Skin epidermis (tissue), 12 donors: ENCODE measurements around the gene POLR2F.
"Not testable (repeated sequence)": the region's sequence is repeated elsewhere in the genome, so short reads cannot be mapped to it uniquely, and the experiment has no call there.

Experiments used
- H3K27ac ChIP-seq, 21 experiments: fragments of 200-600 bp; sonication (generic) in 11 of 21; one replicate each; pipeline ENCODE4 v1.5.0; 2020; ENCODE audit warnings: mild to moderate bottlenecking in 3 of 21, inconsistent platforms in 2 of 21, moderate library complexity in 2 of 21
- H3K4me3 ChIP-seq, 7 experiments: fragments of 200-600 bp; sonication (generic) in 2 of 7; one replicate each; pipeline ENCODE4 v1.5.0; 2020; ENCODE audit warnings: inconsistent platforms in 2 of 7, mild to moderate bottlenecking in 2 of 7, moderate library complexity in 1 of 7

The POLR2F gene

GRCh38 chr22:37975153-37975552, 21.7 kb downstream of the POLR2F start:
- Histone ChIP-seq H3K27ac (no peak overlapping the region), H3K4me3 (no peak overlapping the region)

GRCh38 chr22:37976022-37976421, 22.5 kb downstream of the POLR2F start:
- not testable (repeated sequence) for H3K27ac ChIP-seq, H3K4me3 ChIP-seq

GRCh38 chr22:37976547-37976946, 23.0 kb downstream of the POLR2F start:
- Histone ChIP-seq H3K4me3 (no peak overlapping the region), H3K27ac (no peak overlapping the region)

GRCh38 chr22:37979782-37980181, 26.3 kb downstream of the POLR2F start:
- Histone ChIP-seq H3K4me3 (no peak overlapping the region), H3K27ac (peak overlapping the region in 2 of 21 experiments; percentile 19 to 41)

GRCh38 chr22:37981282-37982011, 27.9 kb downstream of the POLR2F start:
- Histone ChIP-seq H3K27ac (peak overlapping the region in 5 of 21 experiments; percentile 13 to 78 (median 32)), H3K4me3 (no peak overlapping the region)

GRCh38 chr22:37982151-37982785, 28.8 kb downstream of the POLR2F start:
- H3K4me3 ChIP-seq = no peak overlapping the region
- H3K27ac ChIP-seq = peak overlapping the region in 5 of 21 experiments; percentile 13 to 78 (median 32)

- H3K27ac ChIP-seq = peak overlapping the region in 7 of 21 experiments; percentile 26 to 78 (median 48)
- peak overlapping the region in 1 of 7 experiments; percentile 1 for H3K4me3 ChIP-seq
Observed at GRCh38 chr22:37982938-37983859, 29.7 kb downstream of the POLR2F start.

- Histone ChIP-seq H3K27ac (peak within 1 kb of the TSS in 7 of 21 experiments; percentile 26 to 78 (median 48)), H3K4me3 (peak within 1 kb of the TSS in 1 of 7 experiments; percentile 1)
Observed at GRCh38 chr22:37983860-37984791, 30.6 kb downstream of the POLR2F start, which contains the start of gene SOX10. TSS of gene SOX10 (minus strand) at chr22:37984555. CDS start at chr22:37983784, 771 bp downstream.

- no peak overlapping the region for H3K4me3 ChIP-seq
- H3K27ac ChIP-seq = peak overlapping the region in 2 of 21 experiments; percentile 9 to 32
Observed at GRCh38 chr22:37985050-37985585, 31.6 kb downstream of the POLR2F start.

GRCh38 chr22:37985751-37986281, 32.3 kb downstream of the POLR2F start:
- peak overlapping the region in 3 of 21 experiments; percentile 19 to 73 (median 27) for H3K27ac ChIP-seq
- no peak overlapping the region for H3K4me3 ChIP-seq

GRCh38 chr22:37986371-37986770, 32.9 kb downstream of the POLR2F start:
- H3K4me3 ChIP-seq = no peak overlapping the region
- peak overlapping the region in 2 of 21 experiments; percentile 19 to 73 for H3K27ac ChIP-seq

GRCh38 chr22:37989146-37990045, 35.9 kb downstream of the POLR2F start:
- Histone ChIP-seq H3K4me3 (no peak overlapping the region), H3K27ac (peak overlapping the region in 1 of 21 experiments; percentile 44)

GRCh38 chr22:37990301-37990700, 36.8 kb downstream of the POLR2F start:
- Histone ChIP-seq H3K4me3 (no peak overlapping the region), H3K27ac (peak overlapping the region in 1 of 21 experiments; percentile 13)

GRCh38 chr22:37990862-37991261, 37.4 kb downstream of the POLR2F start:
- Histone ChIP-seq H3K4me3 (no peak overlapping the region), H3K27ac (peak overlapping the region in 1 of 21 experiments; percentile 13)

GRCh38 chr22:37991731-37992442, 38.4 kb downstream of the POLR2F start:
- no peak overlapping the region for H3K4me3 ChIP-seq
- H3K27ac ChIP-seq = no peak overlapping the region

- Histone ChIP-seq H3K27ac (no peak overlapping the region), H3K4me3 (no peak overlapping the region)
Observed at GRCh38 chr22:37994049-37994448, 40.5 kb downstream of the POLR2F start.

- H3K27ac ChIP-seq = peak overlapping the region in 1 of 21 experiments; percentile 11
- no peak overlapping the region for H3K4me3 ChIP-seq
Observed at GRCh38 chr22:37994982-37995381, 41.5 kb downstream of the POLR2F start.
